MG63 (cell line): ENCODE measurements around the gene OSMR. TPM values are rescaled to one million over a fixed set of nuclear protein-coding genes. Genes with fewer than 3 reads are reported as not detected.
"Not testable (repeated sequence)": the region's sequence is repeated elsewhere in the genome, so short reads cannot be mapped to it uniquely, and the experiment has no call there.

ENCODE experiments used
- DNase-seq: peaks from one replicate; pipeline ENCODE4 v3.0.0-alpha.2; 2020
- H3K27me3 ChIP-seq: fragments of 250-450 bp; sonication (Bioruptor Pico); 2 replicates; pipeline ENCODE4 v1.5.1; 2020; ENCODE audit warnings: mild to moderate bottlenecking, moderate library complexity
- H3K36me3 ChIP-seq: fragments of 250-450 bp; sonication (Bioruptor Pico); 2 replicates; pipeline ENCODE4 v1.5.1; 2020; ENCODE audit warnings: mild to moderate bottlenecking, moderate library complexity
- H3K4me3 ChIP-seq: fragments of 250-450 bp; sonication (Bioruptor Pico); 2 replicates; pipeline ENCODE4 v1.5.1; 2020; ENCODE audit warnings: mild to moderate bottlenecking, moderate library complexity
- H3K9me3 ChIP-seq: fragments of 250-450 bp; sonication (Bioruptor Pico); 2 replicates; pipeline ENCODE4 v1.5.1; 2020; ENCODE audit warnings: mild to moderate bottlenecking, moderate library complexity
- total RNA-seq: library from RNA; depleted of rRNA; stranded (reverse); fragments of >200 nt; shearing (Covaris generic); gene quantifications from 2 replicates; pipeline ENCODE4 v1.2.3, GENCODE V29; 2014; ENCODE audit warnings: low replicate concordance

OSMR gene
- total RNA-seq, 1 experiment from 2014 or later = 10.1 TPM

DNA sequence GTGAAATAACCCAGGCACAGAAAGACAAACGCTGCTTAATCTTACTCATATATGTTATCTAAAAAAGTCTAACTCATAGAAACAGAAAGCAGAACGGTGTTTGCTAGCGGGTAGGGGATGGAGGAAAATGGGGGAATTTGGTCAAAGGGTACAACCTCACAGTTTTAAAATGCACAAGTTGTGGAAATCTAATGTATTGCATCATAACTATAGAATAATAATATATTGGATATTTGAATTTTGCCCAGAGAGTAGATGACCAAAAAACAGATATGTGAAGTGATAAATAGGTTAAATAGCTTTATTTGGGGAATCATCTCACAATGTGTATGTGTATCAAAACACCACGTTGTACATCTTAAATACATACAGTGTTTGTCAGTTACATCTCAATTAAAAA lies 22.3 kb upstream of the OSMR start:
- no peaks in the 10 kb centered on the region for H3K27me3 ChIP-seq
- peaks cover 16% of the 10 kb centered on the region for H3K36me3 ChIP-seq
- H3K9me3 ChIP-seq = 0 out of 2 replicates have a peak, but pooled peaks cover 3% of the 10 kb centered on the region
- H3K4me3 ChIP-seq = no peak overlapping the region
- no peak for DNase-seq

- no peak for DNase-seq
- Histone ChIP-seq H3K27me3 (no peaks in the 10 kb centered on the region), H3K9me3 (0 out of 2 replicates have a peak, but pooled peaks cover 1% of the 10 kb centered on the region), H3K4me3 (no peak overlapping the region), H3K36me3 (peaks cover 14% of the 10 kb centered on the region)
Observed at GRCh38 chr5:38824821-38825220, 21.0 kb upstream of the OSMR start.

GRCh38 chr5:38825494-38825893 lies 20.3 kb upstream of the OSMR start:
- H3K9me3 ChIP-seq = no peaks in the 10 kb centered on the region
- H3K27me3 ChIP-seq = no peaks in the 10 kb centered on the region
- peaks cover 14% of the 10 kb centered on the region for H3K36me3 ChIP-seq
- no peak overlapping the region for H3K4me3 ChIP-seq
- no peak for DNase-seq

DNA sequence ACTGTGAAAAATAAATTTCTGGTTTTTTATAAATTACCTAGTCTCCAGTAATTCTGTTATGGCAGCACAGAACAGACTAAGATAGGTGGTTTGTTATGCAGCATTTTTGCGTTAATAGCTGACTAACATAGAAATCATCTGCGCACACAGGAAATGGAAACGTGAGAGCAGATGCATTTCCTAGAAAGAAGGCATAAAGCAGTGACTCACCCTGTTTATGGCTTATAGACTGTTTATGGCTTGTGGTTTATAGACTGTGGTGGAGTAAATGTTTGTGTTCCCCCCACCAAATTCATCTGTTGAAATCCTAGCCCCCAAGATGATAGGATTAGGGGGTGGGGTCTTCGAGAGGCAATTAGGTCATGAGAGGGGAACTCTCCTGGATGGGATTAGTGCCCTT lies 18.3 kb upstream of the OSMR start:
- no peak for DNase-seq
- H3K36me3 ChIP-seq = peaks cover 10% of the 10 kb centered on the region
- H3K9me3 ChIP-seq = no peaks in the 10 kb centered on the region
- H3K4me3 ChIP-seq = no peak overlapping the region
- H3K27me3 ChIP-seq = no peaks in the 10 kb centered on the region

DNA sequence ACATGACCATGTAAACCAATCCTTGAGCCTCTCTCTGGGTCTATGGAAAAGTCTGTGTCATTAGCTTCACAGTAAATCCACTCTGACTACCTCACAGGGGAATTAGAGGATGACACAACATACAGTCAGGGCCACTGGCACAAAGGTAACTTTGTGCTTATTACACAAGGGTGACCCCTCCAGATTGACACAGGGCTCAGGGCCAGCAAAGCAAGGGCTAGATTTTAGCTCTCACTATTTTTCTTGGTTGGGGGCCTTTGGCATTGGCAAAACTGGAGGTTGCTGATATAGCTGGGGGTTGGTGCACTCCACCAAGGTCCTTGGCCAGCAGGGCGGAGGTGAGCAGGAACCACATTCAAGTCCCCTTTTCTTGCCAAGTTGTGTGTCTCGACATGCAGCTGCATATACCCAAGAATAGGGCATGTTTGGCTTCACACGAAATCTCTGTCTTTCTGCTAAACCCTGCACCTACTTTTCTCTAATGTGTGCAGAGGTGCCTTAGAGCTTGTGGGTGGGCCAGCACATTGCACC lies 15.2 kb upstream of the OSMR start:
- H3K4me3 ChIP-seq = no peak overlapping the region
- peak; percentile 20 for DNase-seq
- no peaks in the 10 kb centered on the region for H3K9me3 ChIP-seq
- H3K27me3 ChIP-seq = no peaks in the 10 kb centered on the region
- peaks cover 6% of the 10 kb centered on the region for H3K36me3 ChIP-seq

DNA sequence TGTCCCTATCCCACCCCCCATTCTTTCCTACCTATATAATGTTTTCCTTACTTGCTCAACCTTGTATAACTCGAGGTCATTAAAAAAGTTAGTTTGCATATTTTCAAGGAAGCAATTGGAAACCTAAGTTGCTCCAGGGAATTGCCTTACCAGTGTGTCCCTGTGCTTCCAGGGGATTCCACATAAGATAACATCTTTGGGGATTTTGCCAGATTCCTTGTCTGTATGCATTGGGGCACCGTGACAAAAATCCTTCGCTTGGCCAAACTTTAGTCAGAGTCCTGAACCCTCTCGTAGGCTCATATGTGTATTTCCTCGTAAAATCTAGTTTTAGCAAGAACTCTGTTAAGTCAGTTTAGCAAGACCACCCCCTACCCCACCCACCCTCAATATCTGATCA lies 14.7 kb upstream of the OSMR start:
- Histone ChIP-seq H3K36me3 (peaks cover 6% of the 10 kb centered on the region), H3K4me3 (no peak overlapping the region), H3K9me3 (no peaks in the 10 kb centered on the region), H3K27me3 (no peaks in the 10 kb centered on the region)
- no peak for DNase-seq

GRCh38 chr5:38831909-38832308 lies 13.9 kb upstream of the OSMR start:
- Histone ChIP-seq H3K36me3 (peaks cover 6% of the 10 kb centered on the region), H3K4me3 (no peak overlapping the region), H3K27me3 (no peaks in the 10 kb centered on the region), H3K9me3 (no peaks in the 10 kb centered on the region)
- DNase-seq = no peak

- no peak overlapping the region for H3K4me3 ChIP-seq
- peaks cover 4% of the 10 kb centered on the region for H3K36me3 ChIP-seq
- DNase-seq = no peak
- H3K9me3 ChIP-seq = no peaks in the 10 kb centered on the region
- no peaks in the 10 kb centered on the region for H3K27me3 ChIP-seq
Observed at GRCh38 chr5:38832810-38833209, 13.0 kb upstream of the OSMR start.

GRCh38 chr5:38835887-38836286 lies 9.9 kb upstream of the OSMR start:
- DNase-seq = no peak
- H3K4me3 ChIP-seq = no peak overlapping the region
- 0 out of 2 replicates have a peak, but pooled peaks cover 5% of the 10 kb centered on the region for H3K9me3 ChIP-seq
- H3K36me3 ChIP-seq = peaks cover 12% of the 10 kb centered on the region
- H3K27me3 ChIP-seq = no peaks in the 10 kb centered on the region

DNA sequence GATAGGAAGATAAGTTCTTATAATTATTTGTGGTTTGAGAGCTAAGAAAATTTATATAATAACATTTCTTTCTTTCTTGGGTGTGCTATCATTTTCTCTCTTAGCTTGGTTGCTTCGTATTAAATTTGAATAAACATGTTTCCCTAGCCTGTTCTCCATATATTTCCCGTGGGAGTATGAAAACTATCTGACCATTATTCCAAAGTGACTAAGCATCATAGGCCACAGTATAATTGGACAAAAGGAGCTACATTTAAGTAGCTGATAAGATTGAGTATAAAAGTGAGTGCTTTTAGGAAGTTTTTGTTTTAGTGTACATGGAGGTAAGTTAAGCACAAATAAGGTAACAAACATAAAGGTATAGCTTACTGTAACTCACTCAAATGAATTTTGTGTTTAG lies 8.4 kb upstream of the OSMR start:
- Histone ChIP-seq H3K36me3 (peaks cover 14% of the 10 kb centered on the region), H3K9me3 (0 out of 2 replicates have a peak, but pooled peaks cover 5% of the 10 kb centered on the region), H3K27me3 (no peaks in the 10 kb centered on the region), H3K4me3 (no peak overlapping the region)
- DNase-seq = no peak

DNA sequence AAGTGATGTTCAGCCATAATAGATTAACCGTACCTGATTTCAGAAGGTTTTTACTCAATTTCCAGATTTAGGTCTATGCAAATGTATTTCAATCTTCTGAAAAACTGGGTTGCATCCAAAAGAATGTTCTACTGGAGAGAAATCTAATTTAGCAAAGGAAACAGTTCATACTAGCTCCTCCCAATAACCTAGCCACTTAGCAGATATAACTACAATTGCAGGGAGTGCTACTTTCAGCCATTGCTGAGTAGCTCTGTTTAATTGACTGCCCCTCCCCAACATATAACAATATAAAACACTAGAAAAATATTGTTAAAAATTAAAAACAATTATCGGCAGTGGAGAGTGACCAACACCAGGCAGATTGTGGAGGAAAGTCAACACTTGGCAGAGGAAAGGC lies 7.9 kb upstream of the OSMR start:
- 0 out of 2 replicates have a peak, but pooled peaks cover 5% of the 10 kb centered on the region for H3K9me3 ChIP-seq
- DNase-seq = no peak
- no peaks in the 10 kb centered on the region for H3K27me3 ChIP-seq
- H3K36me3 ChIP-seq = peaks cover 14% of the 10 kb centered on the region
- no peak overlapping the region for H3K4me3 ChIP-seq

GRCh38 chr5:38843665-38844064 lies 2.1 kb upstream of the OSMR start:
- H3K27me3 ChIP-seq = no peaks in the 10 kb centered on the region
- H3K36me3 ChIP-seq = peaks cover 9% of the 10 kb centered on the region
- H3K4me3 ChIP-seq = no peak overlapping the region
- no peak for DNase-seq
- H3K9me3 ChIP-seq = 0 out of 2 replicates have a peak, but pooled peaks cover 4% of the 10 kb centered on the region

GRCh38 chr5:38846379-38847011 lies 683 bp downstream of the OSMR start:
- DNase-seq = no peak
- no peaks in the 10 kb centered on the region for H3K27me3 ChIP-seq
- peaks cover 9% of the 10 kb centered on the region for H3K9me3 ChIP-seq
- peak overlapping the region; percentile 86 for H3K4me3 ChIP-seq
- H3K36me3 ChIP-seq = peaks cover 25% of the 10 kb centered on the region

DNA sequence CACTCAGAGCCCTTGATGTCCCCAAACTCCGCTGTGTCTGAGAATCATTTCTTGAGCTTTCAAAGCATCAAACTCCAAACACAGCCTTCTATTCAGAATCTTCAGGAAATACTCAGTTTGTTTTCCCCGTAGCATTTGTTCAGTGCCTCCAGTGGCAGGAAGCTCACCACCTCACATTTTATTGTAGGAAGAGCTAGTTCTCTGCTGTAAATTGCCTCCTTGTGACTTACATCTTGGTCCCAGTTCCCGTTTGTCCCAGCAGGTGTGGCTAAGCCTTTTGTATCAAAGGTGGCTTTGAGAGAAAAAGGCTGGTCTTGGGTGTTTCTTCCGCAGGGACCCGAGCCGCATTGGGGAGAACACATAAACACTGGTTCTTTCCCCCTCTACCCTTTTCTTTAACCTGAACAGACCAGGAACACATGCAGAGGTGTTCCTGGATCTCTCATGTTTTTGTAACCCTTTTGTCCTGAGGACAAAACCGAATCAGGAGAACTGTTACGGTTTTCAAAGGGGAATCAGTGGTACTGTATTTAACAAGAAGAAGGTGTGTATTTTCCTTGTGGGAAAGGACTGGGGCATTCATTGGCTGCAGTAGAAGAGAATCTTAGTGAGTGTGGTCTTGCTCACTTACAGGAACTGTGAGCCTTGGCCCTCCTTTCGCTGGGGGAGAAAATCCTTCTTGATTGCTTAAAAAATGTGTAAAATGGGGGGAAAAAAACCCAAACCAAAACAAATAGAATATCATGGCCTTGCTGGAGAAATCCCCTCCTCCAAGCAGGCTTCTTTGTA lies 1.9 kb downstream of the OSMR start:
- Histone ChIP-seq H3K4me3 (peak overlapping the region; percentile 86), H3K9me3 (peaks cover 16% of the 10 kb centered on the region), H3K36me3 (peaks cover 32% of the 10 kb centered on the region), H3K27me3 (no peaks in the 10 kb centered on the region)
- no peak for DNase-seq

- Histone ChIP-seq H3K9me3 (peaks cover 16% of the 10 kb centered on the region), H3K27me3 (no peaks in the 10 kb centered on the region), H3K36me3 (peaks cover 32% of the 10 kb centered on the region), H3K4me3 (no peak overlapping the region)
- DNase-seq = no peak
Observed at GRCh38 chr5:38848637-38849036, 2.8 kb downstream of the OSMR start.

DNA sequence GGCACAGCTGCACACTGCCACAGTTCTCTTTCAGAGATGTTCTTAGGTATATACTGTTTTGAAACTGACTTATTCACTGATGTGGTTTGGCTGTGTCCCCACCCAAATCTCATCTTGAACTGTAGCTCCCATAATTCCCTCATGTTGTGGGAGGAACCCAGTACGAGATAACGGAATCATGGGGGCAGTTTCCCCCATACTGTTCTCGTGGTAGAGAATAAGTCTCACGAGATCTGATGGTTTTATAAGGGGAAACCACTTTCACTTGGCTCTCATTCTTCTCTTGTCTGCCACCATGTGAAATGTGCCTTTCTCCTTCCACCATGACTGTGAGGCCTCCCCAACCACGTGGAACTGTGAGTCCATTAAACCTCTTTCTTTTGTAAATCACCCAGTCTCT lies 5.8 kb downstream of the OSMR start:
- Histone ChIP-seq H3K9me3 (peaks cover 16% of the 10 kb centered on the region), H3K36me3 (peaks cover 31% of the 10 kb centered on the region)
- not testable (repeated sequence) for H3K27me3 ChIP-seq, H3K4me3 ChIP-seq, DNase-seq

DNA sequence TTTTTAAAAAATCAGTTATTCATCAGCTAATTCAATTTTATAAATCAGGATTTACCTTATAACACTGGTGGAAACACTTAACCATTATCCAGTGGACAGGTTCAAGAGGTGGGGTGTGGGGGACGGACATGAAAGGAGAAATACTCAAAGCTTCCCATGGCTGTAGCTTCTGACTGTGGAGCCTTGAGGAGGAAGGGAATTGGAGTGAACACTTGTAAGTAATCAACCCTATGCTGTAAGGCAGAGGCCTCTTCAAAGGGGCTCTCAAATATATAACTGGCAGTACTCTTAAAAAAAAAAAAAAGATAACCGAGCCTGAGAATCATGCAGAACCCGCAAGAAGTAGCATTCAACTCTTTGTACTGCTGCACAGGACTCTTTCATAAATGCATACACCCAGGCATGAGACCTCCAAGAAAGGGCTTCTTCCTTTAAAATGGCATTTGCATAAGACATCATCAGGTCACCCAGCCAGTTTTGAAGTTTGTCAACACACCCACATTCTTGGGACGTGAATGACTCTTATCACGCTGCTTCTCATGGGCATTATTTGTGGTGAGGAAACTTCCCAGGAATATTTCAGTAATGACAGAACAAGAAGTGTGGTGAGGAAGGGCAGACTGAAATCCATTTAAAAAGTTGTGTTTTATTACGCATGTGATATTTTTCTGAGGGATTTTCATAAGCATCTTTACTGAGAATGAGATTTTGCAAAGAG lies 8.1 kb downstream of the OSMR start:
- DNase-seq = no peak
- no peaks in the 10 kb centered on the region for H3K27me3 ChIP-seq
- no peak overlapping the region for H3K4me3 ChIP-seq
- H3K36me3 ChIP-seq = peaks cover 38% of the 10 kb centered on the region
- H3K9me3 ChIP-seq = peaks cover 17% of the 10 kb centered on the region
